ENCODE measurements around the gene DLL1.

The DLL1 gene

GRCh38 chr6:170282512-170283158, 8.2 kb downstream of the DLL1 start:
- H3K9ac ChIP-seq (ENCODE audit: low read depth, low read length): no peak overlapping the region
- peaks cover 9% of the 10 kb centered on the region for H3K4me1 ChIP-seq (ENCODE audit: insufficient read depth, low read length)
- H3K36me3 ChIP-seq (ENCODE audit: insufficient read depth, low read length): no peaks in the 10 kb centered on the region
- H3K9me3 ChIP-seq (ENCODE audit: control insufficient read depth, insufficient read depth, low read length): no peaks in the 10 kb centered on the region

DNA sequence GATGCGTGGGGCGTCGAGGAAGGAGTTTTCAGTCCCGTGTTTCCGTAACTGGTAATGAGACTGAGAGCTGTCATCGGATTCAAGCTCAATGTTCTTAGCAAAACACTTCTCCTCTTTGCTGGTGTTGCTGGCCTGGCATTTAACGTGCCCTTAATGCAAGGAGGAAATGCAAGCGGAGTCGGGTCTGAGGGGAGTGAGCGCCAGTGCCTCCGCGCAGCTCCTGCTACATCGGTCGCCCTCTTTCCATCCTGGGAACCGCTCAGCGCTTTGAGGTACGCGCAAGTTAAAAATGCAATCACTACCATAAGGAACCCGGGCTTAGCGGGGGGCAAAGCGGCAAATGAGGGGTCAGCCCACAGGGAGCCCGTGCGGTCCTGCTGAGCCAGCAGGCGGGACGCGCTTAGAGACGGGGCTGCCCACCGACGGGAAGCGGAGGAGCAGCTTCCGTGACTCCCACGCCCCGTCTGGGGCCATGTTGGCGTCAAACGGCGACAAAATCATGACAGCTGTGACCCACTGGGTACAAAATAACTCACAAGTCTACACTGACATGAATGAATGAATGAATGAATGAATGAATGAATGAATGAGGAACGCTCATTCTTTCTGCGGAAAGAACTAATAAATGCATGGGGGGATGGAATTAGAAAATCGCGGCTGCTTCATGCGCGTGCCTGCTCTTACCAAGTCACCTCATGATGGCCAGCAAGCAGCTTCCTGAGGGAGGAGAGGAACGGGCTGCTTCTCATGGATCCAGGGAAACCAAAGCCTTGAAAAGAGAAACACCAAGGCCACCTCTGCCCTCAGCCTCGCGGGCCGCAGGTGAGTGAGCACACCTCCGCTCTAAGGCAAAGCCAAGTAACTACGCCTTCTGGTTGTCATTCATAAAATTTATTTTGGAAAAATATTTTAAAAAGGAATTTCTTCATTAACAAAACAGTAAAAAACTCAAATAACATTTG, 9.3 kb downstream of the DLL1 start:
- H3K4me1 ChIP-seq (ENCODE audit: insufficient read depth, low read length): peaks cover 5% of the 10 kb centered on the region
- H3K36me3 ChIP-seq (ENCODE audit: insufficient read depth, low read length): no peaks in the 10 kb centered on the region
- no peak overlapping the region for H3K9ac ChIP-seq (ENCODE audit: low read depth, low read length)
- no peaks in the 10 kb centered on the region for H3K9me3 ChIP-seq (ENCODE audit: control insufficient read depth, insufficient read depth, low read length)

- H3K9me3 ChIP-seq (ENCODE audit: control insufficient read depth, insufficient read depth, low read length): no peaks in the 10 kb centered on the region
- no peak overlapping the region; the same call in 1 of the 2 replicates for H3K9ac ChIP-seq (ENCODE audit: low read depth, low read length)
- no peaks in the 10 kb centered on the region; the same call in 1 of the 2 replicates for H3K4me1 ChIP-seq (ENCODE audit: insufficient read depth, low read length)
- no peaks in the 10 kb centered on the region for H3K36me3 ChIP-seq (ENCODE audit: insufficient read depth, low read length)
Observed at GRCh38 chr6:170280689-170281045, 10.2 kb downstream of the DLL1 start.

GRCh38 chr6:170279977-170280688, 10.7 kb downstream of the DLL1 start:
- no peak overlapping the region; the same call in 1 of the 2 replicates for H3K9ac ChIP-seq (ENCODE audit: low read depth, low read length)
- no peaks in the 10 kb centered on the region for H3K9me3 ChIP-seq (ENCODE audit: control insufficient read depth, insufficient read depth, low read length)
- no peaks in the 10 kb centered on the region for H3K36me3 ChIP-seq (ENCODE audit: insufficient read depth, low read length)
- no peaks in the 10 kb centered on the region; the same call in 1 of the 2 replicates for H3K4me1 ChIP-seq (ENCODE audit: insufficient read depth, low read length)

- Histone ChIP-seq H3K4me1 (ENCODE audit: insufficient read depth, low read length) (no peaks in the 10 kb centered on the region; the same call in 1 of the 2 replicates), H3K9ac (ENCODE audit: low read depth, low read length) (no peak overlapping the region), H3K36me3 (ENCODE audit: insufficient read depth, low read length) (no peaks in the 10 kb centered on the region), H3K9me3 (ENCODE audit: control insufficient read depth, insufficient read depth, low read length) (no peaks in the 10 kb centered on the region)
Observed at GRCh38 chr6:170279426-170279825, 11.5 kb downstream of the DLL1 start.

- Histone ChIP-seq H3K36me3 (ENCODE audit: insufficient read depth, low read length) (no peaks in the 10 kb centered on the region), H3K4me1 (ENCODE audit: insufficient read depth, low read length) (no peaks in the 10 kb centered on the region; the same call in 1 of the 2 replicates), H3K9ac (ENCODE audit: low read depth, low read length) (no peak overlapping the region), H3K9me3 (ENCODE audit: control insufficient read depth, insufficient read depth, low read length) (no peaks in the 10 kb centered on the region)
Observed at GRCh38 chr6:170278743-170279094, 12.2 kb downstream of the DLL1 start.

GRCh38 chr6:170277893-170278742, 12.8 kb downstream of the DLL1 start:
- H3K9ac ChIP-seq (ENCODE audit: low read depth, low read length): no peak overlapping the region

GRCh38 chr6:170276369-170277057, 14.4 kb downstream of the DLL1 start:
- Histone ChIP-seq H3K36me3 (ENCODE audit: insufficient read depth, low read length) (no peaks in the 10 kb centered on the region), H3K9me3 (ENCODE audit: control insufficient read depth, insufficient read depth, low read length) (no peaks in the 10 kb centered on the region), H3K9ac (ENCODE audit: low read depth, low read length) (no peak overlapping the region), H3K4me1 (ENCODE audit: insufficient read depth, low read length) (no peaks in the 10 kb centered on the region; the same call in 1 of the 2 replicates)

More at GRCh38 chr6:170277893-170278742, 12.8 kb downstream of the DLL1 start:
- no peaks in the 10 kb centered on the region; the same call in 1 of the 2 replicates for H3K4me1 ChIP-seq (ENCODE audit: insufficient read depth, low read length)
- H3K9me3 ChIP-seq (ENCODE audit: control insufficient read depth, insufficient read depth, low read length): no peaks in the 10 kb centered on the region
- H3K36me3 ChIP-seq (ENCODE audit: insufficient read depth, low read length): no peaks in the 10 kb centered on the region

DNA sequence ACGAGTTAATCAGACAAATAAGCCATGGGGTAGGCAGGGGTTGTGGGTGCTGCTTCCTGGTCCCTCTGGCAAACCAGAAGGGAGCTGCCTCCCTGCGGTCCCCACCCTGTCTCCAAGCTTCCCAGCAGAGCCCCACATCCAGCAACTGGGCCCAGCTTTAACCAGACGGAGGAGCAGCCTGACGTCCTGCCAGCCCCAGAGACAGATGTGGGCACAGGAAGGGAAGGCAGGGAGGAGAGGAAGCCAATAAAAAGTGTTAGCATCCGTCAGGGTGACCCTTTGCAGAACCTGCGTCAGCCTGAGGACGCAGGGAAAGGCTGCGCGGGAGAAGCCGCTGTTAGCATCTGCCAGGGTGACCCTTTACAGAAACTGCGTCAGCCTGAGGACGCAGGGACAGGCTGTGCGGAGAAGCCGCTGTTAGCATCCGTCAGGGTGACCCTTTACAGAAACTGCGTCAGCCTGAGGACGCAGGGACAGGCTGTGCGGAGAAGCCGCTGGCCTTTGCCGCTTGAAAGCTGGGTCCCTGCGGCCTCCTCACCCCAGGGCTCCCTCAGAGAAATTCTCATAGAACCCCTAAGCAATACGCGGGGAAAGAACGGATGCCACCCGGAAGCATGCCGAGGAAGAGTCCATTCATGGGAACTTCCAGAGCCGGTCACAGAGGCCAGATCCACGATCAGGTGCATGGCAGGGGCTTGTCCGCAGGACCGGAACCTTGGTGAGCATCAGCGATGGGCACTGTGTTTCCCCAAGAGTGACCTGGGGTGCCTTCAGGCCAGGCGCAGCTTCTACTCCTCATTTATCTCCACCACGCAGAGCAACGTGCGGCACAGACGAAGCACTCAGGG, 15.9 kb downstream of the DLL1 start:
- no peaks in the 10 kb centered on the region for H3K9me3 ChIP-seq (ENCODE audit: control insufficient read depth, insufficient read depth, low read length)
- no peak overlapping the region for H3K9ac ChIP-seq (ENCODE audit: low read depth, low read length)
- no peaks in the 10 kb centered on the region; the same call in 1 of the 2 replicates for H3K4me1 ChIP-seq (ENCODE audit: insufficient read depth, low read length)
- H3K36me3 ChIP-seq (ENCODE audit: insufficient read depth, low read length): no peaks in the 10 kb centered on the region

- Histone ChIP-seq H3K36me3 (ENCODE audit: insufficient read depth, low read length) (no peaks in the 10 kb centered on the region), H3K4me1 (ENCODE audit: insufficient read depth, low read length) (peaks cover 5% of the 10 kb centered on the region; the same call in 1 of the 2 replicates), H3K9me3 (ENCODE audit: control insufficient read depth, insufficient read depth, low read length) (no peaks in the 10 kb centered on the region), H3K9ac (ENCODE audit: low read depth, low read length) (no peak overlapping the region)
Observed at GRCh38 chr6:170273681-170274080, 17.2 kb downstream of the DLL1 start.

GRCh38 chr6:170273191-170273590, 17.7 kb downstream of the DLL1 start:
- Histone ChIP-seq H3K9ac (ENCODE audit: low read depth, low read length) (no peak overlapping the region), H3K4me1 (ENCODE audit: insufficient read depth, low read length) (0 out of 2 replicates have a peak, but pooled peaks cover 5% of the 10 kb centered on the region), H3K36me3 (ENCODE audit: insufficient read depth, low read length) (no peaks in the 10 kb centered on the region), H3K9me3 (ENCODE audit: control insufficient read depth, insufficient read depth, low read length) (no peaks in the 10 kb centered on the region)

DNA sequence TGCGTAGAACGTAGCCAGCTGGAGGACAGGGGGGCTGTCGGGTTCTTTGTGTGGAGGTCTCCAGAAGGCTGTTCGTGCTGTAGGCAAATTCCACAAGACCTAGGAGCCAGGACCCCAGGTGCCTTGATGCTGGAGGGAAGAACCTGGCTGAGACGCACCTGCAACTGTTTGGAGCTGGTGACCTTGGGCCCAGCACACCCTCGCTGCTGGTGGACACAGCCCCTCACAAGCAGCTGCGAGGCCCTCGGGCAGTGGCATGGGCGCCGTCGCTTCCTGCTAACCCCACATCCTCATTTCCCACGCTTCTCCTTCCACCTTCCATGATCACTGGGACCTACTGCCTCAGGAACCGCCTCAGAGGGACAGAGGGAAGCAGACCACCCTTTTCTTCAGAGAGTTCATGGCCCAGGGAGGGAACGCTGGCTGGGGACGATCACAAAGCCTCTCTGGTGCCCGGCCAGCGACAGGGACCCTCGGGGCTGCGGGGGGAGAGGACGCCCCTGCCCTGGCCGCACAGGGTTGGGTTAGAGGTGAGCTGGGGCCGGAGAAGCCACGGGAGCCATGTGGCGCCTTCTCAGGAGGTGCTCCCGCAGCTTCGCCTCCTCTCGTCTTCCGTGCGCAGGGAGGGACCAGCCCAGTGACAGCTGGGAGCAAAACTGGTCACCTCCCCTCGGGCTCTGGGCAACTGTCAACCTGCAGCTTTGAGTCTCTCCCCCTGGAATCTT, 18.4 kb downstream of the DLL1 start:
- Histone ChIP-seq H3K9ac (ENCODE audit: low read depth, low read length) (no peak overlapping the region), H3K36me3 (ENCODE audit: insufficient read depth, low read length) (no peaks in the 10 kb centered on the region), H3K9me3 (ENCODE audit: control insufficient read depth, insufficient read depth, low read length) (no peaks in the 10 kb centered on the region), H3K4me1 (ENCODE audit: insufficient read depth, low read length) (0 out of 2 replicates have a peak, but pooled peaks cover 5% of the 10 kb centered on the region)
